ENCODE data around the gene PLPPR3. TPM values are rescaled to one million over a fixed set of nuclear protein-coding genes. Genes with fewer than 3 reads are reported as not detected.

Gene PLPPR3
- total RNA-seq, 1 donor from 2014 or later, result not detected

- no peak for DNase-seq (ENCODE audit: extremely low spot score in 2 of 2)
- Histone ChIP-seq H3K36me3 (peaks cover 0 to 33% of the 10 kb centered on the region in 2 donors), H3K27me3 (no peaks in the 10 kb centered on the region), H3K4me3 (peak overlapping the region; percentile 7 to 42), H3K9me3 (no peaks in the 10 kb centered on the region), H3K4me1 (peaks cover 61% of the 10 kb centered on the region), H3K27ac (peak overlapping the region; percentile 97)
- TF ChIP-seq POLR2AphosphoS5 (IDR thresholded peaks at IDR 0.05; ENCODE audit: insufficient read depth in 1 of 2, low read depth in 1 of 2) (no peak), POLR2A (IDR thresholded peaks at IDR 0.05) (no peak)
- TF ChIP-seq, protein P1, sequence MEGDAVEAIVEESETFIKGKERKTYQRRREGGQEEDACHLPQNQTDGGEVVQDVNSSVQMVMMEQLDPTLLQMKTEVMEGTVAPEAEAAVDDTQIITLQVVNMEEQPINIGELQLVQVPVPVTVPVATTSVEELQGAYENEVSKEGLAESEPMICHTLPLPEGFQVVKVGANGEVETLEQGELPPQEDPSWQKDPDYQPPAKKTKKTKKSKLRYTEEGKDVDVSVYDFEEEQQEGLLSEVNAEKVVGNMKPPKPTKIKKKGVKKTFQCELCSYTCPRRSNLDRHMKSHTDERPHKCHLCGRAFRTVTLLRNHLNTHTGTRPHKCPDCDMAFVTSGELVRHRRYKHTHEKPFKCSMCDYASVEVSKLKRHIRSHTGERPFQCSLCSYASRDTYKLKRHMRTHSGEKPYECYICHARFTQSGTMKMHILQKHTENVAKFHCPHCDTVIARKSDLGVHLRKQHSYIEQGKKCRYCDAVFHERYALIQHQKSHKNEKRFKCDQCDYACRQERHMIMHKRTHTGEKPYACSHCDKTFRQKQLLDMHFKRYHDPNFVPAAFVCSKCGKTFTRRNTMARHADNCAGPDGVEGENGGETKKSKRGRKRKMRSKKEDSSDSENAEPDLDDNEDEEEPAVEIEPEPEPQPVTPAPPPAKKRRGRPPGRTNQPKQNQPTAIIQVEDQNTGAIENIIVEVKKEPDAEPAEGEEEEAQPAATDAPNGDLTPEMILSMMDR (IDR thresholded peaks at IDR 0.05), result no peak
- intact Hi-C loops (cut with DNase I), result loop anchor here (5.0 kb wide), 1 partner anchor 46 kb away; no protein-coding TSS in a partner anchor
Measured at GRCh38 chr19:801030-801860, 20.5 kb downstream of the PLPPR3 start.

- TF ChIP-seq POLR2AphosphoS5 (IDR thresholded peaks at IDR 0.05; ENCODE audit: insufficient read depth in 1 of 2, low read depth in 1 of 2) (no peak), POLR2A (IDR thresholded peaks at IDR 0.05) (no peak)
- TF ChIP-seq, protein P1 (IDR thresholded peaks at IDR 0.05), result no peak
- no peak for DNase-seq (ENCODE audit: extremely low spot score in 2 of 2)
- H3K9me3 ChIP-seq, result no peaks in the 10 kb centered on the region
- H3K27me3 ChIP-seq, result no peaks in the 10 kb centered on the region
- peak overlapping the region; percentile 97 for H3K27ac ChIP-seq
- peaks cover 0 to 26% of the 10 kb centered on the region in 2 donors for H3K36me3 ChIP-seq
- intact Hi-C loops (cut with DNase I), result loop anchor here (5.0 kb wide), 1 partner anchor 47 kb away; no protein-coding TSS in a partner anchor
- H3K4me1 ChIP-seq, result peaks cover 69% of the 10 kb centered on the region
- peak overlapping the region; percentile 7 to 42 for H3K4me3 ChIP-seq
Measured at GRCh38 chr19:800360-801029, 21.3 kb downstream of the PLPPR3 start.

- no peaks in the 10 kb centered on the region for H3K27me3 ChIP-seq
- intact Hi-C loops (cut with DNase I), result no loop called here
Measured at GRCh38 chr19:799076-799881, 22.5 kb downstream of the PLPPR3 start.

DNA sequence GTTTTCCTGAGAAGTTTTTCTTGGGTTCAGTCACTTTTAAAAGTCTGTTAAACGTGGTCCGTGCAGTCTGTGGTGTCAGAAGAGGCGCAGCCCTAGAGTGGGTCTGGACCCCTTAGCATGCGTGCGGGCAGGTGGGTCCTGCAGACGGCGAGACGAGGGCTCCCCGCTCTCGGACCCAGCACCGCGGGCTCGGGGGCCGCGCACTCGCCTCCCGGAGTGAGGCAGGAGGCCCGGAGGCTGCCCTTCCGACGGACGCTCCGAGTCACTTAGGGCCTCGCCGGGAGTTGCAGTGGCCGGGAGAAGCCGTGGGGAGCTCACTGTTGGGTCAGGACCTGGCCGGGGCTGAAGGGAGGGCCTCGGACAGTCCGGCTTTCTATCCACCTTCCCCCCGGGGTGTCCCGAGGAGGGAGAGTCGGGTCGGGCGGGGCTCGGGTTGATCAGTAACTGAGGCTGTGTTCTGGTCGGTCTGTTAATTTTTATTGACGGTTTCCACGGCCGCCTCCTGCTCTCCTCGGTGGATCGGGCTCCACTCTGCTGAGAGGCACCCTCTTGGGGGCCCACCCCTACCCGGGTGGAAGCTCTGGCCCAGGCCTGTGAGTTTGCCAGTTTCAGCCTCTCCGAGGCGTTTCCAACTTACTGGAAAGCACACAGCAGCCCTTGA, 23.2 kb downstream of the PLPPR3 start:
- Histone ChIP-seq H3K4me1 (peaks cover 65% of the 10 kb centered on the region), H3K36me3 (peaks cover 0 to 6% of the 10 kb centered on the region in 2 donors), H3K27ac (peak overlapping the region; percentile 97), H3K9me3 (no peaks in the 10 kb centered on the region), H3K27me3 (no peaks in the 10 kb centered on the region), H3K4me3 (peak overlapping the region; percentile 85 to 94)
- no peak for DNase-seq (ENCODE audit: extremely low spot score in 2 of 2)
- intact Hi-C loops (cut with DNase I), result no loop called here
- TF ChIP-seq POLR2A (IDR thresholded peaks at IDR 0.05) (no peak), POLR2AphosphoS5 (IDR thresholded peaks at IDR 0.05; ENCODE audit: insufficient read depth in 1 of 2, low read depth in 1 of 2) (no peak)
- TF ChIP-seq, protein P1 (IDR thresholded peaks at IDR 0.05), result no peak

More at GRCh38 chr19:799076-799881, 22.5 kb downstream of the PLPPR3 start:
- Histone ChIP-seq H3K36me3 (peaks cover 0 to 14% of the 10 kb centered on the region in 2 donors), H3K4me1 (peaks cover 71% of the 10 kb centered on the region), H3K9me3 (no peaks in the 10 kb centered on the region), H3K4me3 (peak overlapping the region; percentile 85 to 94), H3K27ac (peak overlapping the region; percentile 97)
- DNase-seq (ENCODE audit: extremely low spot score in 2 of 2), result no peak
- no peak for TF ChIP-seq POLR2AphosphoS5 (IDR thresholded peaks at IDR 0.05; ENCODE audit: insufficient read depth in 1 of 2, low read depth in 1 of 2)
- TF ChIP-seq, protein P1 (IDR thresholded peaks at IDR 0.05), result no peak
- no peak for TF ChIP-seq POLR2A (IDR thresholded peaks at IDR 0.05)

Measured in vagina (tissue), 2 donors.